ENCODE measurements around the gene RHAG.
"Not testable (repeated sequence)": the region's sequence is repeated elsewhere in the genome, so short reads cannot be mapped to it uniquely, and the experiment has no call there.

- TF ChIP-seq CTCF (IDR thresholded peaks at IDR 0.05); EZH2 (IDR thresholded peaks at IDR 0.05; ENCODE audit: borderline replicate concordance, insufficient read depth, low read depth, low read length, poor library complexity, severe bottlenecking): not testable (repeated sequence)
These were observed 22.5 kb downstream of the RHAG start for GRCh38 chr6:49614144-49614543.

All from B cell (primary cell).